ENCODE data around the gene YY1.

YY1 gene

DNA sequence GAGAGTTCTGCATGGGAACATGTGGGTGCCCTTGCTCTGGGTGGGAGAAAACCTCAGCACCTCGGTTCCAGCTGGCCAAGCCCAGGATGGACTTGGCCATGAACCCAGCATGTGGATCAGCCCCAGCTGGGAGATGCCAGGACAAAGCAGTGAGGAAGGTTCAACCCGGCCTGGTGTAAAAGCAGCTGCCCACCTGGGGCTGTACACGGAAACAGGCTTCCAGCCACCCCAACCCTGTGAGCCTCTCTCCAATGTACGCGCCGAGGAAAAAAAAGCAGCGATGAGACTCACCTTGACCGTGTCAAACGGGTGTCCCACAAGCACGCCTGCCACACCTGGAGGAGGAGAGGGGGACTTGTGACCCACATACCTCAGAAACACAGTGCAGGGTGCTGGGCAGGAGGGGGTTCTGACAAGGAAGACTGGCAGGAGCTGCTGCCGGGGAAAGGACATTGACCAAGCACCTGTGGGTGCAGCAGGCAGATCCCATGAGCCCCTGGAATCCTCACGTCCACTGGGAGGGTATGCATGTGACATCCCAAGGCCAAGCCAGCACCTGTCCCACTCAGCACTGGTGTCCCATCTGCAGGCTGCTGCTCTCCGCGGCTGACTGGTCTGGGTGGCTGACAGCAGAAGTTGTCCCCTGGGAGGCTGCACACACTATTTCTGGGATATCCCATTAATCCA is 59.8 kb downstream of the YY1 start:
- Histone ChIP-seq H3K27me3 (no peaks in the 10 kb centered on the region), H3K36me3 (peaks cover 0 to 9% (median 0%) of the 10 kb centered on the region in 3 donors), H3K4me1 (peaks cover 0 to 27% (median 20%) of the 10 kb centered on the region in 4 donors), H3K9me3 (no peaks in the 10 kb centered on the region), H3K27ac (peak overlapping the region; percentile 66 to 78), H3K4me3 (no peak overlapping the region)
- intact Hi-C loops (cut with DNase I; ENCODE audit: low total_unique reads) = no loop called here
- peak in 1 of 2 donors; percentile 63 for DNase-seq
- TF ChIP-seq, protein P1, sequence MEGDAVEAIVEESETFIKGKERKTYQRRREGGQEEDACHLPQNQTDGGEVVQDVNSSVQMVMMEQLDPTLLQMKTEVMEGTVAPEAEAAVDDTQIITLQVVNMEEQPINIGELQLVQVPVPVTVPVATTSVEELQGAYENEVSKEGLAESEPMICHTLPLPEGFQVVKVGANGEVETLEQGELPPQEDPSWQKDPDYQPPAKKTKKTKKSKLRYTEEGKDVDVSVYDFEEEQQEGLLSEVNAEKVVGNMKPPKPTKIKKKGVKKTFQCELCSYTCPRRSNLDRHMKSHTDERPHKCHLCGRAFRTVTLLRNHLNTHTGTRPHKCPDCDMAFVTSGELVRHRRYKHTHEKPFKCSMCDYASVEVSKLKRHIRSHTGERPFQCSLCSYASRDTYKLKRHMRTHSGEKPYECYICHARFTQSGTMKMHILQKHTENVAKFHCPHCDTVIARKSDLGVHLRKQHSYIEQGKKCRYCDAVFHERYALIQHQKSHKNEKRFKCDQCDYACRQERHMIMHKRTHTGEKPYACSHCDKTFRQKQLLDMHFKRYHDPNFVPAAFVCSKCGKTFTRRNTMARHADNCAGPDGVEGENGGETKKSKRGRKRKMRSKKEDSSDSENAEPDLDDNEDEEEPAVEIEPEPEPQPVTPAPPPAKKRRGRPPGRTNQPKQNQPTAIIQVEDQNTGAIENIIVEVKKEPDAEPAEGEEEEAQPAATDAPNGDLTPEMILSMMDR (IDR thresholded peaks at IDR 0.05) = no peak

DNA sequence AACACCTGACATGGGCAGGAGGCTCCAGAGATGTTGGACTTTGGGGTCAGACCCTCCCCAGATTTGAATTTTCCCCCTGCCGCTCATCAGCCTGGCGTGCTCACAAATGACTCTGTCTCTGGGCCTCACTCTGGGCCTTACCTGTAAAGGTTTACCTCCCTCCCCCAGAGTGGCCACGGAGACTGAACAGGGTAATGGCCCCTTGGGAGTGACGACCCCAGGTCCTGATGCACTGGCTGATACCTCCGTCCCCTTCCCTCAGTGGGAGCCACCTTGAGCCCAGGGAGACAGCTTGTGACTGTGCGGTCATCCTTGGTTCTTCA is 60.3 kb downstream of the YY1 start:
- no peak for DNase-seq
- Histone ChIP-seq H3K4me1 (peaks cover 0 to 32% (median 22%) of the 10 kb centered on the region in 4 donors), H3K4me3 (no peak overlapping the region), H3K9me3 (no peaks in the 10 kb centered on the region), H3K27me3 (no peaks in the 10 kb centered on the region), H3K27ac (no peak overlapping the region), H3K36me3 (peaks cover 0 to 9% (median 0%) of the 10 kb centered on the region in 3 donors)
- intact Hi-C loops (cut with DNase I; ENCODE audit: low total_unique reads) = no loop called here
- TF ChIP-seq, protein P1 (IDR thresholded peaks at IDR 0.05) = no peak

DNA sequence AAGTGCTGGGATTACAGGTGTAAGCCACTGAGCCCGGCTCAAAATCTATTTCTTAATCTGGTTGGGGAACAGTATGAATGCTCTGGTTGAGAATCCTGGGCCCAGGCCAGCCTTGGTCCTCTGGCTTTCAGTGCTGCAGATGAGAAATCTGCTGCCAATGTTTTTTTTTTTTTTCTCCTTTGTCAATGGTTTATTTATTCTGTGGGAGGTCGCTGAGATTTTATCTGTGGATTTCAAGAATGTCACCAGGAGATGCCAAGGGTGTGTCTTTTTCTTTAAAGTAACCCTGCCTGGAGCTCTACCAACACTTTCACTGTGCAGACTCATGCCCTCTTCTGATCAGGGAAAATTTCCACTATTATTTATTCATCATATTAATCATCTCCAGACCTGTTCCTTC is 63.7 kb downstream of the YY1 start:
- Histone ChIP-seq H3K9me3 (no peaks in the 10 kb centered on the region), H3K27ac (no peak overlapping the region), H3K27me3 (no peaks in the 10 kb centered on the region), H3K36me3 (peaks cover 0 to 9% (median 0%) of the 10 kb centered on the region in 3 donors), H3K4me3 (no peak overlapping the region), H3K4me1 (peaks cover 0 to 43% (median 33%) of the 10 kb centered on the region in 4 donors)
- intact Hi-C loops (cut with DNase I; ENCODE audit: low total_unique reads) = no loop called here
- DNase-seq = no peak
- TF ChIP-seq, protein P1 (IDR thresholded peaks at IDR 0.05) = no peak

DNA sequence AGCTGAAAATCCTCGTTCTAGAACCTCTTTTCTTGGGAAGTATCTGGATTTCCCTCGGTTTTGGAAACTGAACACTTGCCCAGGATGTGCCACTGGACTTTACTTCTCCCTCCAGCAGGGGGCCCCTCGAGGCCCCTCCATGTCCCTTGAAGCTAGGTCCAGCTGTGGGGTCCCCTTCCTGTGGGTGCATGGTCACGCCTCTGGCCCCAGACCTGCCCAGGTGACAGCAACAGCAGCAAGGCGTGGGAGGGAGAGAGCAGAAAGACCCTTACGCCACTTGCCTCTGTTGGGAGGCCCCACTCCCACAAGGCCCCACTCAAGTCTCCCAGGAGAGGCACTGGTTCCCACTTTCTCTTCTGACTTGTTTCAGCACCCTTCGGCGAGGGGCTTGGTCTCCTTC is 64.2 kb downstream of the YY1 start:
- Histone ChIP-seq H3K27ac (no peak overlapping the region), H3K9me3 (no peaks in the 10 kb centered on the region), H3K27me3 (no peaks in the 10 kb centered on the region), H3K4me1 (peaks cover 0 to 41% (median 30%) of the 10 kb centered on the region in 4 donors), H3K4me3 (no peak overlapping the region), H3K36me3 (peaks cover 0 to 9% (median 0%) of the 10 kb centered on the region in 3 donors)
- TF ChIP-seq, protein P1 (IDR thresholded peaks at IDR 0.05) = peak; percentile 31 to 33
- no peak for DNase-seq
- intact Hi-C loops (cut with DNase I; ENCODE audit: low total_unique reads) = no loop called here

DNA sequence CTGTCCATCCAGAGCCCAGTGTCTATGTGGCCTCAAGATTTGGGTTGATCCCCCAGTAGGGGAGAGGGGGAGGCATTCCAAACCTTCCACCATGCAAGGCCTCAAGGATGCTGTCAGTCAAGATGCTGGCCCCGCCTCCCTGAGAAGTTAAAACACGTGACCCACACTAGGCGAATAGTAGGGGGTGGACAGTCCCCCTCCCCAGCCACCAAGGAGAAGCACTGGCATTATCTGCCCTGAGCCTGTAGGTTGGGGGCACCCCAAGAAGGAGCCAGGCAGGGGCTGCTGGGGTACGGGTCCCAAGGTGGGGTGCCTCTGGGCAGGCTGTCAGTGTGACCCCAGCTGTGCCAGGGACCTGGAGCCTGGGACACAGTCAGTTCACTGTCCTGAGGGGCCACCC is 65.0 kb downstream of the YY1 start:
- Histone ChIP-seq H3K4me3 (no peak overlapping the region), H3K27me3 (no peaks in the 10 kb centered on the region), H3K9me3 (no peaks in the 10 kb centered on the region), H3K27ac (no peak overlapping the region), H3K4me1 (peaks cover 0 to 41% (median 27%) of the 10 kb centered on the region in 4 donors), H3K36me3 (peaks cover 0 to 4% (median 0%) of the 10 kb centered on the region in 3 donors)
- intact Hi-C loops (cut with DNase I; ENCODE audit: low total_unique reads) = no loop called here
- no peak for DNase-seq
- TF ChIP-seq, protein P1 (IDR thresholded peaks at IDR 0.05) = no peak
